HCT116 (cell line): ENCODE measurements around the gene PCAT7.

Experiments used
- CEBPB ChIP-seq: IDR thresholded peaks from 2 replicates; pipeline ENCODE4 v1.6.1; 2012; ENCODE audit warnings: low read depth
- CTCF ChIP-seq, 3 experiments: fragments of 200-600 bp in 1 of 3; sonication (generic) in 1 of 3; IDR thresholded peaks in 2 of 3; conservative IDR thresholded peaks in 1 of 3; 2 replicates each; pipeline ENCODE4 v1.5.1; 2012 to 2017; ENCODE audit warnings: low read depth in 2 of 3, low read length in 2 of 3, antibody characterized with exemption in 1 of 3, borderline replicate concordance in 1 of 3, control low read depth in 1 of 3, mild to moderate bottlenecking in 1 of 3, mixed read lengths in 1 of 3, mixed run types in 1 of 3, moderate library complexity in 1 of 3; ENCODE audit not compliant: insufficient read depth in 1 of 3
- ELF1 ChIP-seq: IDR thresholded peaks from 2 replicates; pipeline ENCODE4 v1.6.1; 2012; ENCODE audit warnings: low read depth, borderline replicate concordance
- MAX ChIP-seq: IDR thresholded peaks from 2 replicates; pipeline ENCODE4 v1.6.1; 2012
- POLR2A ChIP-seq: IDR thresholded peaks from 2 replicates; pipeline ENCODE4 v1.7.0; 2011; ENCODE audit warnings: borderline replicate concordance; ENCODE audit not compliant: insufficient read depth, insufficient read length; ENCODE audit errors: extremely low read depth
- POLR2AphosphoS5 ChIP-seq: IDR thresholded peaks from 2 replicates; pipeline ENCODE4 v1.6.1; 2011; ENCODE audit warnings: mild to moderate bottlenecking, low read depth, low read length, moderate library complexity
- SIN3A ChIP-seq: IDR thresholded peaks from 2 replicates; pipeline ENCODE4 v1.6.1; 2012; ENCODE audit warnings: low read depth
- SP1 ChIP-seq: IDR thresholded peaks from 2 replicates; pipeline ENCODE4 v1.6.1; 2012; ENCODE audit warnings: low read depth
- TCF7L2 ChIP-seq: IDR thresholded peaks from 2 replicates; pipeline ENCODE4 v1.7.0; 2011; ENCODE audit warnings: borderline replicate concordance, inconsistent platforms; ENCODE audit not compliant: insufficient read depth, insufficient read length; ENCODE audit errors: extremely low read depth
- YY1 ChIP-seq: IDR thresholded peaks from 2 replicates; pipeline ENCODE4 v1.6.1; 2011; ENCODE audit warnings: low read length, low read depth, moderate library complexity, mild to moderate bottlenecking; ENCODE audit not compliant: insufficient replicate concordance; ENCODE audit errors: extremely low read depth
- ZNF274 ChIP-seq: fragments of 200-500 bp; sonication (Bioruptor generic); IDR thresholded peaks from 2 replicates; pipeline ENCODE4 v1.6.1; 2014; ENCODE audit warnings: mild to moderate bottlenecking, low read depth, low read length, inconsistent platforms

- TF ChIP-seq MAX (no peak), CEBPB (no peak), POLR2A (no peak), CTCF (IDR thresholded peaks at IDR 0.05 in 2 of 3, conservative IDR thresholded peaks at IDR 0.05 in 1 of 3; ENCODE audit: borderline replicate concordance in 1 of 3, insufficient read depth in 1 of 3, low read depth in 2 of 3, low read length in 2 of 3) (no peak), SIN3A (no peak), TCF7L2 (no peak), POLR2AphosphoS5 (no peak), YY1 (no peak), SP1 (no peak), ELF1 (no peak), ZNF274 (no peak)
Measured at GRCh38 chr9:94525396-94526035, 29.4 kb upstream of the PCAT7 start.
